TTC549 (cell line): Measurements from ENCODE around the gene ARL5C.

ENCODE experiments used
- FAIRE-seq: peaks from 2 replicates; lab custom pipeline; 2012; peaks lifted over from hg19 to GRCh38; lab: Jason Lieb, UNC

ARL5C gene

DNA sequence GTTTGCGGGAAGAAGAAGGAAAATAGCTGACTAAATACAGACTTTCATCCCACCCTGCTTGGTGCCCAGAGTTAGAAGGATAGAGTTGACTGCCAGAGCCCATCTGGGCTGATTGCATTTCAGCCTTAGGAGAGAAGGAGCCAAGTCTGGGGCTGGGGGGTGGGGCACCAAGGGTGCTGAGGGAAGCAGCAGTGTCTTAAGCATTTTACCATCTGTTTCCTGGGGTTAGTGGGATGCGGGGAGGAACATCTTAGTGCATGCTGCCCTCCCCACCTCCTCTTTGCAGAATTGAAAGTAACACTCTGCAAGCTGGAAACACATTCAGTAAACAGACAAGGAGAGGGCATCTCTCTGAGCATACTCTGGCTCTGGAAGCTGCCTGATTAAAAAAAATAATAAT lies 1.5 kb upstream of the ARL5C start:
- FAIRE-seq = no peak

DNA sequence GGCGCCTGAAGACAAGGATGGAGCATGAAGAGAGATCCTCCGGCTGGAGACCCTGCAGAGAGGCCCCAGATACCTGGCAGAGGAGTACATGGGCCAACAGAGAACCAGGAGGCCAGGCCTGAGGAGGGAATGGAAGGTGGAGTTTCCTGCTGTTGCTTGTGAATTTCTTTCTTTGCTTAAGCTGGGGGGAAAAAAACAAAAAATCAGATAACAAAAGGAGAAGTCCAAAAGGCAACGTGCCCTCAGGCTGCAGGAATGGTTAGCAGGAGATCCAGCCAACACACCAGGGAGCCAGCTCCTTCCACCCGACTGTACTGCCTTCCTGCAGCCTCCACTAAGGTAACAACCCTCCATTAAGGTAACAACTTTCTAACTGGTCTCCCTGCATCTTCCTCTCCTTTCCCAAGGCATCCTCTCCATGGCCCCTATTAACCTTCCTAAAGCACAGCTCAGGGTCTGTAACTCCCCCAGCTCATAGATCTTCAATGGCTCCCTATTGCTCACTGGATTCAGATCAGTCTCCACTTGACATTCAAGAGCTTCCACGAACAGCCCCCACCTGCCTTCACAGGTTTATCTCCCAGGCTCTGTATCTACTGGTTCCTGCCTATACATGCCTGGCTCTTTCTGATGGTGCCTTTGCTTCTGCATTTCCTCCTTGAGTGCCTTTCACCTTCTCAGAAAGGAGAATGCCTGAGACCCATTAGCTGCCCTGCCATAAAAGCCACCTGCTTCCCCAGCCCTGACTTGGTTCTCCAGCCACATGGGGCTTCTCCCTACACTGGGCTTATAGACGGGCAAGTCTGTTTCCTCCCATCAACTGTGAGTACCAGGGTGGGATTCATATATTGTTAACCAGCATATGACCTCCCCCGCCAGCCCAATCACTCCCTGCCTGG lies 725 bp upstream of the ARL5C start:
- FAIRE-seq = no peak

DNA sequence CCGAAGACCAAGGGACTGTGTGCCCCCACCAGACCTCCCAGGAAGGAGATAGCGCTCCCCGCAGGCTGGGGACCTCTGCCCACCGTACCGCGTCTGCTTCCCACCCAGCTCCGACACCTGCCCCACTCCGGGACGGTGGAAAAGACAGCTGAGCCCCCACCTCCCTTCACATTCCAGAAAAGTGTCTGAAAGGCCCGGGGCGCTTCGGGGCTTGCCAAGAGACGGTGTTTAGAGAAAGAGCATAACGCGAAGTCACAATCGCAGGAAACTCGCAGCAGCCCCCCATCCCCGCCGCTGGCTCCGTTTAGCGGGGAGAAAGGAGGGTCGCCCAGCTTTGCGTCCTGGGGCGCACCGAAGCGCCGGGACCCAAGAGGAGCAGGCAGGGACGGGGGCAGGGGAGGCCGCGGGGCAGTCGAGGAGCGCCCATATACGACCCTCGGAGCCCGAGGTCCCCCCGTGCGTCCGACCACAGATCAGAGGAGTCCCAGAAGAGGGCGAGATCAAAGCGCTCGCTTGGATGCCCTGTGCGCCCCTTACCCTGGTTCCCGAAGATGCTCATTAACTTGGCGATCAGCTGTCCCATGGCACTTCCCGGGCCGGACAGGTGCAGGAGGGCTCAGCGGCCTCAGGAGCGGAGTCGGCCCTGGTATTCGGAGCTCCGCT lies 652 bp downstream of the ARL5C start:
- FAIRE-seq = no peak

DNA sequence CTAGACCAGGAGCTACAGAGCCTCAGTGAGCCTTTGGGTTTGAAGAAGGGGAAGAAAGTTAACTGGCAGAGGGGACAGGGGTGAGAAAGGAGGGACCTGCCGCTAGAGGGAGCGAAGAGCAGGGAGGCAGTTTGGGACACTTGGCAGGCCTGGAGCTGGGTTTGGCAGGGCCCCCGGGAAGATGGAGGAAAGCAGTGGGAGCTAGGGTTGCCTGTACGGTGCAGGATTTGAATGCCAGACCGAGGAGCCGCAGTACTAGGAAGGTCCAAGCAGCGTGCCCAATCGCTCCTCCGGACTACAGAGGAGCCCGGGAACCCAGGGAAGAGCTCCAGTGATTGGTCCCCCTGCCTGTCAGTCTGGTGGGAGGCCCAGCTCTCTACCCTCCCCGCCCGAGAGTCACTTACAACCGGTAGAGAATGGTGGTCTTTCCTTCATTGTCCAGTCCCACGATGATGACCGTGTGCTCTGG lies 1.3 kb downstream of the ARL5C start:
- no peak for FAIRE-seq

DNA sequence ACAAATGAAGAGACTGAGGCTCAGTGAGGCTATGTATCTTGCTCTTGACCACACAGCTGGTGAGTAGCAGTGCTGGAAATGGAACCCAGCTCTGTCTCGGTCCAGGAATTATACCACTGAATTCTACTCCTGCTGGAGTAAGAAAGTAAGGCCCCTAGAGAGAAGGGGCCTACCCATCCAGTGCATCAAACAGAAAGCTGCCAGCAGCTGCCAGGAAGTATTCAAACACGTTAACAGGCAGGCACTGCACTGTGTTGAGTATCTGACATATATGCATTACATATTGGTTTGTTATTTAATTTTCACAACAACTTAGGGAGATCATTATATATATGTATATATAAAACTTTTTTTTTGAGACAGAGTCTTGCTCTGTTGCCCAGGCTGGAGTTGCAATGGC lies 4.0 kb downstream of the ARL5C start:
- no peak for FAIRE-seq

DNA sequence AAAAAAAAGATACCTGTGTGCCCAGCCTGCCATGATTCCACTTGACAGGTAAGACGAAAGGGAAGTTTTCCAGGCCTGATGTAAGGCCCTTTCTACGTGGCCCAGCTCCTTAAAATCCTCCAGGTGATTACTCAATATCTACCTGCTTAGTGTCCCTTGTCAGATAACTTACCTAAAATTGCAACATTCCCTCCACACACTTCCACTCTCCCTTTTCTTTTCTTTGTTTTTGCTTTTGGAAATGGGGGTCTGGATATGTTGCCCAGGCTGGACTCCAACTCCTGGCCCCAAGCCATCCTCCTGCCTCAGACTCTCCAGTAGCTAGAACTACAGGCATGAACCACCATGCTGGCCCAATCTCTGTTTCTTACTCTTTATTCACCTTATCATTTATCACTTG lies 7.3 kb downstream of the ARL5C start:
- FAIRE-seq = no peak

DNA sequence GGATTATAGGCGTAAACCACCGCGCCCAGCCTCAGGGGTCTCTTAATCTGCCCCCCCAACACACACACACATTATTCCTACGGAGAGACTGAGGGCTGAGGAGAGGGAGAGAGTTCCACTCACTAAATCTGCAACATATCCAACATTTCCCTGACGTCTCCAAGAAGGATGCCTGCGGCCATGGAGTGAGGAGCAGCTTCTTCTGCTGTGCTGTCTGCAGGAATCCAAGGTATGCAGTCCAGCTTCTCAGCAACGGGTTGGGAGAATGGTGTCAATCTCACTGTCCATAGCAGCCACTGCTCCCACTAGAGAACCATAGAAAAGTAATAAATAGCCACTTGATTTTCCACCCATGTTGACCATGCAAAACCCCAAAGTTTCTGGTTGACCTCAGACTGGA lies 9.5 kb downstream of the ARL5C start:
- FAIRE-seq = no peak

DNA sequence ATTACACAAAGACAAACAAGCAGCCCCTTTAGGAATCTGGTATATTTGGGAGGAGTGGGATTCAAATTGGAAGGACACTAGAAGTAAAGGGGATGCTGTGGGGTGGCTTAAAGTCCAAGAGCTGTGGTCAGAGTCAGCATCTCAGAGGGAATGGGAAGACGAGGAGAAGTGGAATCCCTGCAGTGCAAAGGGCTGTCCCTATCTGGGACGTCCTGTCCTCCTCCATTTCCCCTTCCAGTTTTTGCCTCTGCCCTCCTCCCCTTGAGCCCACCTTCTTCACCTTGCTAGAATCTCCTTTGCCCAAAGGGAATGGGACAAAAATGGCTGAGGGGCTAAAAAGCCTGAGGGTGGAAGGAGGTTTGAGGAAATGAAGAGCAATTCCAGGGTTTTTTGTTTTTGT lies 10.3 kb downstream of the ARL5C start:
- no peak for FAIRE-seq

DNA sequence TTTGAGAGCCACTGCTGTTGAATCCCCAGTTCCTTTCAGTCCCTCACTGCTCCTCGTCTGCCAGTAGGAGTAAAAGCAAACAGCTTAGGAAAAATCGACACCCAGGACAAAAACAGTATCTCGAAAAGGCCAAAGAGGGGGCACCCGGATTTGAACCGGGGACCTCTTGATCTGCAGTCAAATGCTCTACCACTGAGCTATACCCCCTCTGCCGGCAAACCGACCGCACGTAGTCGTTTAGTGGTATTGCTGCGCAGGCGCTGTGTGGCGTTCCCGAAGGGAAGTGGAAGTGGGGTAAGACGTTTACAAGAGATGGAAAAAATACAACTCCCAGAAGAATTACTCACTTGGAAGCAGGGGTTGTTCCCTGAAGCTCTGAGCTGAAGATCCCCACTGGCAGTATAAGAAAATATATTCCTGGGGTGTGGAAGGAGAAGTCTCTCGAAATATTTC lies 12.3 kb downstream of the ARL5C start:
- no peak for FAIRE-seq

DNA sequence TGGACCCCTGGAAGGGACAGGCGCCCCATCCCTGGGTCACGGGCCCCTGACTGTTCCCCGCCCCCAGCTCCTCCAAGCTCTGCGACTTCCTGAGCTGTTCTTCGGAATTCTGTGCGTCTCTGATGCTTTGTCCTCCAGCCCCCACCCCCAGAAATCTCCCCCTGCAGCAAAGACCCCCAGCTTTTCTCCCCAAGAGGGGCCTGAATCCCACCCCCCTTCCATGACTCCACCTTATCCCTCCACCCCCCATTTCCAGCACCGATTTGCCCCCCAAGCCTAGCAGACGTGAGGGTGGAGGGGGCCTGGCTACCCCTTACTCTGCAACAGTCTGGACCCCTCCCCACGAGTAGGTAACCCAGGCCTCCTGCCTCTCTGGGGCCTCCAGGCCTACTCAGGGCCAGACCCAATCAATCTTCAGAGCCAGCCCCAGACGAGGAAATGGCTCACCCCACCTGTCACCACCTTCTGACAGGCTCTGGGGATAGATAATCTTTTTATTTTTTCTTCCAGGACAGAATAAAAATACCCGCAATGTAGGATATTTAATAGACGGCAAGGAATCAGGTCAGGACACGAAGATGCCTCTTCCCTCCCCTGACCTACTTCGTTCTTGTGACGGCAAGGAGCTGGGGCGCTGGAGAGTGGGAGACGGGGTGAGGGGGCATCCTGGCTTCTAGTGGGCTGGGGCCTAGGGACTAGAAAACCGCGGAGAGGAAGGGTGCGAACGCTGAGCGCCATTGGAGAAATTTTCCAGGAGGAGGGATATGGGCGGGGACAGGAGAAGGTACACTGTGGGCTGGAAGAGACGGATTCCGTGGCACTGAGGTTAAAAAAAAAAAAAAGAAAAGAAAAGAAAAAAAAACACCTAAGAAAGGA lies 13.8 kb downstream of the ARL5C start:
- FAIRE-seq = no peak

DNA sequence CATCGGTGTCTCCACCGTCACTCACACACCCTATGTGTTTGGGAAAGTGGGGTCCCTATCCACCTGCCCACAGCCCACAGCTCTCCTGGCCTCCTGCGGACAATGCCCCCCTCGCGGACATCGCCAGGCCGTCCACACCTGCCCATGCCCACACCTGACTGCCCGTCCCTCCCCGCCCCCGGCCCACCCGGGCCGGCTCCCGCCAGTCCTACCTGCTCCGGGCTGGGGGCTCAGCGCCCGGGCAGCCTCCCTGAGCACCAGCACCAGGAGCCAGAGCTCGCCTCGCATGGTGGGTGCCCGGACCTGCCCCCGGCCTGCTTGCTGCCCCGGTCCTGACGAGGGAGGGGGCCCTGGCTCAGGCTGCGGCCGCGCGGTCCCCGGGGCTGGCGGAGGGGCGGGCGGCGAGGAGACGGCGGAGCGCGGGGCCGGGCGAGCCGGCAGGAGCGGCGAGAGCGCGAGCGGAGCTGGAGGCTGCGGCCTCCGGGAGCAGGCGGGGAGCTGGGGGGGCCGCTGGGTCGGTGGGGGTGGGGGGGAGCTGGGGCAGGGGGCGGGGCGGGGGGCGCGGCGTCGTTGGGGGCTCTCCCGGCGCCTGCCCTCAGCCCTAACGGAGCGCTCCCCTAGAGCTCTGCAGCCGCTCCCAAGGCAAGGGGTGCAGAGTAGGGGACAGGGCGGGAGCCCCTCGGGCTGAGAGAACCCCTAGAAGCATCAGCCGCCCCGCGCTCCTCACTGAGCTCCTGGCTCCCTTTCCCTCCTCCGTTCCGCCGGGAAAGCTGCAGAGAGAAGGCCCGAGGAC lies 14.6 kb downstream of the ARL5C start, which contains the start of gene PLXDC1:
Gene PLXDC1 (minus strand): TSS at position 488 of the 793 bp plus-strand sequence. CDS start 200 bp downstream, at position 288.
- FAIRE-seq = no peak

DNA sequence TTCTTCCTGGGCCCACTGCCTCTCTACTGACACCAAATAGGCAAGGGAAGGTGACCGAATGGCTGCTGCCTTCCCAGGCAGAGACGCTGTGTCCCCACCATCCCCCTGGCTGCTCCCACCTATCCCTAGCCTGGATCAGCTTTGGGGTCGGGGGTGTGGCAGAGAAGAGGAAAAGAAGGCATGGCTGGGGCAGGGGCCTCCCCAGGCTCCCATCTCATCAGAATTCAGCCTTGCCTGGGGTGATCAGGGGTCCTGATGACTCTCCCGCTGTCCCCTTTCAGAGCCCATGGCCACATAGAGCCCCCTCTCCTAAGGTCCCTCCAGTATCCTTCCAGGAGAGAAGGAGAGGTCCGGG lies 15.2 kb downstream of the ARL5C start:
- FAIRE-seq = no peak

DNA sequence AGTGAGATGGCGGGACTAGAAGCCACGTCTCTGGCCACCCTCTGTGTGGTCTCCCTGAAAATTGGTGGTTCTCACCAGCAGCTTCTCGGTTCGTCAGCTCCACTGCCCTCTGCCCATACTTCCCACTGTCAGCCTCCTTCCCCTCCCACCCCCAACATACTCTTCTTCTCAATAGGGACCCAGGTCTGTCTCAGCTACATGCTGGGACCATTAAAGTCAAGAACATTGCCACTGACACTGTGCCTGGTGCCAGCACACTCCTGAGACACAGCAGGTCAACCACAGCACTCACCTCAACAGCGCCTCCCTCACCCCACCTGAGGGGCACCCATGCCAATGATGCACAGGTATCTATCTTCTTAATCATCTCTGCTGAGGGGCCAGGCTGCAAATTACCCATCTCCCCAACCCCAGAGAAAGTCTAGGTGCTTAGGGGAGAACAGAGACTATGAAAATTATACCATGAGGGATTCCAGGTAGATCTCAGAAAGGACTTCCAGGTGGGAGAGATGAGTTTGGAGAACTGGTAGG lies 15.8 kb downstream of the ARL5C start:
- no peak for FAIRE-seq

DNA sequence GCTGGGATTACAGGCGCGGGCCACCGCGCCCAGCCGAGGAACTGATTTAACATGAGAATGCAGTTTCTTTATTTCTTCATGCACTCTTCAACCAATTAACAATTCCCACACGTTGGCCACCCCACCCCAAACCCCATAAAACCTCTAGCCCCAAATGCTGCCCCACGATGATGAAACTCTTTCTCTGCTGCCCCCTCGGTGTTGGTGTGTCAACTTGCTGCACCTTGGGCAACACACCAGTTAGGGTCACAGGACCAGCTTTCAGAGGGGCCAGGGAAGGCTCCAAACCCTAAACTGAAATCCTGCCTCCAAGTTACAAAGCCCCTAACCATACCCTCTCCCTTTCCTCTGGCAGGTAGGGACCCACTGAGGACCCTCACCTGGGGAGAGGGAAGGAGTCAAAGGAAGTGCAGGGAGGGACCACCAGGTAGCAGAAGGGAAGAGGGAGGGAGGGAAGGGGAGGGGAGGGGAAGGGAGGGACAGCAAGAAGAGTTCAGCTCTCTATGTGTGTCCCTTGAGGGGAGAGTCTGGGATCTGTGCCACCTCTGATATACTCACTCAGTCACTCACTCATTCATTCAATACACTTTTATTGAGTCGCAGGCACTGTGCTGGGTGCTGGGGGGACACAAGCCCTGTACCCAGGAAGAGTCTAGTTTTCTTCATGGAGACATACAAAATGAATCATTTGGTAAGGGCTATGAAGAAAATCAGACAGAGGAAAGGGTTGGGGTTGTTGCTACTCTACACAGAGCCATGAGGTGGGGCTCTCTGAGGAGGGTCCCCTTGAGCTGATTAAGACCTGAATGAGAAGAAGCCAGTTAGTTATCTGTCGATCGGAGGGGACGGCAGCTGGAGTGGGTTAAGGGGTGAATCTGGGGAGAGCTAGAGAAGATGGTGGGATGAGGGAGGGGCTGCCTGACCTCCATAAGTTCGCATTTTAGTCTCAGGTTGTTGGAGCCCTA lies 18.5 kb downstream of the ARL5C start:
- FAIRE-seq = no peak

DNA sequence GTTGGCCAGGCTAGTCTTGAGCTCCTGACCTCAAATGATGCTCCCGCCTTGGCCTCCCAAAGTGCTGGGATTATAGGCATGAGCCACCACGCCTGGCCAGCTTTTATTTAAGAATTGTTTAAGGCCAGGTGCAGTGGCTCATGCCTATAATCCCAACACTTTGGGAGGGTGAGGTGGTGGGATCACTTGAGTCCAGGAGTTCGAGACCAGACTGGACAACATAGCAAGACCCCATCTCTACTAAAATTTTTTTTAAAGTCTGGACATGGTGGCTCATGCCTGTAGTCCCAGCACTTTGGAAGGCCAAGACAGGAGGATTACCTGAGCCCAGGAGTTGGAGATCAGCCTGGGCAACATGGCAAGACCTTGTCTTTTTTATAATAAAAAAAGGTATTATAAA lies 19.7 kb downstream of the ARL5C start:
- FAIRE-seq = no peak

DNA sequence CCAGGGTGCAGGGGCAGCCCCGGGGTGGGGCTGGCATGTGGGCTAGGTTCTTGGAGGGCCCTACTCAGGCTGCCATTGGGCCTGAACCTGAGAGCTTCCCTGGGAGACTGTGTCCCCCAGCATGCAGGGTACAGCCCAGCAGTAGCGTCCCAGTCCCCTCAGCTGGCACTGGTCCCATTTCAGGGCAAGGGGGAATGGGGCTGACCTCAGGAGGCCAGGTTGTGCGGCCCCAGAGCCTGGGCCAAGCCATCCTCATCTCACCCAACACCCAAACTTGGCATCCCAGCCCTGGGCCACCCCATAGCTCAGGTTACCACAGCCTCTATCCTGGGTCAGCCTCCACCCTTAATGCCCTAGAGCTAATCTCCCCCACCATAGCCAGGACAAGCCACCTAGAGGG lies 20.8 kb downstream of the ARL5C start:
- no peak for FAIRE-seq

DNA sequence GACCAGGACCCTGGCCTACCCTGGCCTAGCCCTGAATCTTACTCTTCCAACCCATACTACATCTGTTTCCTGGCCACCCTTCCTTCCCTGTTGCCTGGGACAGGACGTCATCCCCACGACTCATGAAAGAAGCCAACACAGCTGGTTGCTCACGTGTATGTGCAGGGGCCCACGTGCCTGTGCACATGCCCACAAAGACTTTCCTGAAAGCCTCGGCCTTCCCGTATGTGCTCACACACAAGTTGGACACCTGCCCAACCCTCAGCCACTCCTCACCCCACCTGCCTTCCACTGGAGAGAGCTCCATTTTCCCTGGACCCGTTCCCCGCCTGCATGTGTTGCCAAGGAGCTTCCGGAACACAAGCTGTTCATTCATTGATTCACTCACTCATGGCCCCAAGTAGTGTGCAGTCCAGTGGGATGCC lies 21.5 kb downstream of the ARL5C start:
- FAIRE-seq = no peak

DNA sequence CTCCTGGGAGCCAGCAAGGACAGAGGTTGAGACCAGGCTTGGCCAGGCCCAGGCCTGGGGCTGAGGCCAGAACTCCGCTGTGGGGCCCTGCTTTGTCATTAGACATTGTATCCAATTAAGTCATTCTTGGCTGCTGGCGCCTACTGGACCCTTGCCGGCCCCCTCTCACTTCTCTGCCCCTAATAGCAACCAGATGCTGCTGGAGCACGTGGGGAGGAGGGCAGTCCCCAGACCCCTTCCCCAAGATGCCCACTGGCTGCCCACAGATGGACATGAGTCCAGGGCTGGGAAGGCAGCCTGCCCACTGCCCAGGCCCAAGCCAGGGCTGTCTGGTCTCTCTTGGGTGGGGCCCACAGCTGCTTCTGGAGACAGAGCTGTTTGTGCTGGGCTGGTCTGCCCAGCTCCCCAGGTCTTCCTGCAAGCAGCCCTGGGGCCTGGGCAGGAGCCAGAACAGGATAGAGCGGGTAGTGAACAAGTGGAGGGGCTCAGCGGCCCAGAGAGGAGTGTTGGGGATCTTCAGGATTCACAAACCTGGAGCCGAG lies 22.3 kb downstream of the ARL5C start:
- FAIRE-seq = no peak

DNA sequence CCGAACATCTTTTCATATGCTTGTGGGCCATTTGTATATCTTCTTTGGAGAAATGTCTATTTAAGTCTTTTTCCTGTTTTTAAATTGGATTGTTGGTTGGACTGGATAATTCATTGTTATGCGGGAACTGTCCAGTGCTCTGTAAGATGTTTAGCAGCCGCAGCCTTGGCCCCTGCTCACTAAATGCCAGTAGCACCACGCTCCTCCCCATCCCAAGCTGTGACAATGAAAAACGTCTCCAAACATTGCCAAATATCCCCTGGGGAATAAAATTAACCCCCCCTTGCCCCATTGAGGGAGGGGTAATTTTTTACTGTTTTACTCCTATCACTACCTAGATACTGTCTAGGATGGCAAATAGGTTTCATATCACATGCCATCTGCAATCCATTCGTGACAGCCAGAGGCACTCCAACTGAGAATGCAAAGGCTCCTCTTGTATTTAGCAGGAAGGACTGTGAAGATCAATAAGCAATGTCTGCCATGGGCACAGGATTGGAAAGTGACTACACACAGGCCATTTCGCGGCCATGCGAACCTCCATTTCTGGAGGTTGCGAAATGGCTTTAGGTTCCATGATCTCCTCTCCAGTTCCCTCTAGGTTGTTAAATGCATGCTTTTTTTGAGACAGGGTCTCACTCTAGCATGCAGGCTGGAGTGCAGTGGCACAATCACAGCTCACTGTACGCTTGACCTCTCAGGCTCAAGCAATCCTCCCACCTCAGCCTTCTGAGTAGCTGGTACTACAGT lies 23.9 kb downstream of the ARL5C start:
- no peak for FAIRE-seq
